HepG2 (cell line): ENCODE results near the gene KIF6. TPM values are rescaled to one million over a fixed set of nuclear protein-coding genes. Genes with fewer than 3 reads are reported as not detected.

ENCODE experiments used
- ATAC-seq: fragments of 200-7000 bp; cut with Tn5 transposase; 3 replicates; pipeline ENCODE4 v1.9.1; 2020; ENCODE audit warnings: mild to moderate bottlenecking, moderate library complexity
- BruUV-seq: library from RNA; stranded (reverse); fragments of 400-500 nt; replicated peaks from 2 replicates; lab custom pipeline; 2021; lab: Mats Ljungman, UMichigan
- CTCF ChIA-PET: fragments of 300-600 bp; formaldehyde crosslinking; extraction: SDS; loops from one replicate; lab custom pipeline; 2021; ENCODE audit warnings: low total read pairs, inconsistent platforms, low intra/inter-chr PET ratio; lab: Yijun Ruan, JAX
- POLR2A ChIA-PET: fragments of 350-600 bp; sonication (Branson Sonifier 250); formaldehyde crosslinking; loops from one replicate; lab custom pipeline; 2020; ENCODE audit warnings: antibody characterized with exemption, inconsistent platforms; lab: Yijun Ruan, JAX
- DNase-seq: peaks from one replicate; pipeline ENCODE4 v3.0.0-alpha.2; 2015; ENCODE audit warnings: low spot score
- FAIRE-seq: peaks from 3 replicates; lab custom pipeline; 2011; peaks lifted over from hg19 to GRCh38; lab: Jason Lieb, UNC
- H2AFZ ChIP-seq: one replicate; pipeline ENCODE4 v1.6.1; 2011; ENCODE audit warnings: low read length, inconsistent platforms
- H3K27ac ChIP-seq: fragments of 300-600 bp; 3 replicates; pipeline ENCODE4 v1.8.0; 2011; ENCODE audit warnings: mixed run types, mild to moderate bottlenecking, mixed read lengths, low read length, inconsistent platforms; ENCODE audit not compliant: insufficient read depth; ENCODE audit errors: extremely low read length
- H3K27me3 ChIP-seq, 2 experiments: fragments of 200-600 bp in 1 of 2; 2 replicates in 1 of 2; 3 replicates in 1 of 2; pipeline versions ENCODE4 v1.6.0 to v1.8.0; 2011; ENCODE audit warnings: low read length in 2 of 2, mild to moderate bottlenecking in 2 of 2, moderate library complexity in 2 of 2, inconsistent platforms in 1 of 2; ENCODE audit not compliant: insufficient read depth in 2 of 2, control insufficient read depth in 1 of 2
- H3K36me3 ChIP-seq, 2 experiments: fragments of 200-600 bp in 1 of 2; replicated peaks in 1 of 2; 2 replicates in 1 of 2; 3 replicates in 1 of 2; pipeline versions ENCODE4 v1.5.1 to v1.8.0; 2011; ENCODE audit warnings: low read length in 2 of 2, inconsistent platforms in 1 of 2; ENCODE audit not compliant: insufficient read depth in 2 of 2, control insufficient read depth in 1 of 2
- H3K4me1 ChIP-seq: 2 replicates; pipeline ENCODE4 v1.5.1; 2012; ENCODE audit warnings: low read length, inconsistent platforms; ENCODE audit not compliant: insufficient read depth
- H3K4me2 ChIP-seq: 2 replicates; pipeline ENCODE4 v1.6.0; 2011; ENCODE audit warnings: low read depth, low read length, inconsistent platforms
- H3K4me3 ChIP-seq, 3 experiments: fragments of 200-600 bp in 1 of 3; sonication (generic), shearing (Covaris generic) in 1 of 3; replicated peaks in 1 of 3; 2 replicates each; pipeline ENCODE4 v1.5.1; 2011 to 2016; ENCODE audit warnings: low read length in 3 of 3, inconsistent platforms in 2 of 3, low read depth in 2 of 3, mild to moderate bottlenecking in 2 of 3, control low read depth in 1 of 3, mixed read lengths in 1 of 3; ENCODE audit not compliant: insufficient read depth in 1 of 3
- H3K79me2 ChIP-seq: one replicate; pipeline ENCODE4 v1.6.1; 2011; ENCODE audit warnings: low read length, inconsistent platforms; ENCODE audit not compliant: insufficient read depth
- H3K9ac ChIP-seq: 2 replicates; pipeline ENCODE4 v1.6.0; 2011; ENCODE audit warnings: mild to moderate bottlenecking, low read depth, low read length, inconsistent platforms; ENCODE audit not compliant: insufficient read depth
- H3K9me3 ChIP-seq: 2 replicates; pipeline ENCODE4 v1.5.1; 2012; ENCODE audit warnings: mild to moderate bottlenecking, low read length
- H4K20me1 ChIP-seq: 2 replicates; pipeline ENCODE4 v1.6.0; 2011; ENCODE audit warnings: inconsistent platforms, mild to moderate bottlenecking, low read length, moderate library complexity; ENCODE audit not compliant: insufficient read depth
- AHDC1 ChIP-seq: sonication (generic); formaldehyde crosslinking; IDR thresholded peaks from 2 replicates; pipeline ENCODE4 v1.5.1; 2020; ENCODE audit warnings: mild to moderate bottlenecking, missing genetic modification reagents, borderline replicate concordance
- AHR ChIP-seq: IDR thresholded peaks from 2 replicates; pipeline ENCODE4 v1.6.1; 2018; ENCODE audit warnings: missing genetic modification reagents, missing compliant biosample characterization
- CHD4 ChIP-seq: fragments of 200-600 bp; sonication (generic); IDR thresholded peaks from 2 replicates; pipeline ENCODE4 v1.7.0; 2017; ENCODE audit warnings: mild to moderate bottlenecking, low read length, borderline replicate concordance
- GMEB2 ChIP-seq: IDR thresholded peaks from 2 replicates; pipeline ENCODE4 v1.6.1; 2016; ENCODE audit warnings: missing biosample characterization, missing genetic modification reagents, low read depth
- HOXA3 ChIP-seq: sonication (generic); formaldehyde crosslinking; IDR thresholded peaks from 2 replicates; pipeline ENCODE4 v1.5.0; 2020; ENCODE audit warnings: missing genetic modification reagents
- MAZ ChIP-seq, 2 experiments: sonication (generic) in 1 of 2; formaldehyde crosslinking in 1 of 2; IDR thresholded peaks; 2 replicates each; pipeline versions ENCODE4 v1.5.0 to v1.6.1; 2012 to 2020; ENCODE audit warnings: low read depth in 2 of 2, mild to moderate bottlenecking in 2 of 2, borderline replicate concordance in 1 of 2, improper control_type of control experiment in 1 of 2, low read length in 1 of 2, missing genetic modification reagents in 1 of 2, moderate library complexity in 1 of 2
- NFE2L1 ChIP-seq: sonication (generic); formaldehyde crosslinking; IDR thresholded peaks from 2 replicates; pipeline ENCODE4 v1.4.0; 2020; ENCODE audit warnings: missing genetic modification reagents, mild to moderate bottlenecking, borderline replicate concordance
- NPAS2 ChIP-seq: sonication (generic); formaldehyde crosslinking; IDR thresholded peaks from 2 replicates; pipeline ENCODE4 v1.8.0; 2022; ENCODE audit warnings: mild to moderate bottlenecking, missing genetic modification reagents, borderline replicate concordance
- PHF21A ChIP-seq: sonication (generic); formaldehyde crosslinking; IDR thresholded peaks from 2 replicates; pipeline ENCODE4 v1.5.0; 2020; ENCODE audit warnings: mild to moderate bottlenecking, missing genetic modification reagents
- ZBTB14 ChIP-seq: sonication (generic); formaldehyde crosslinking; IDR thresholded peaks from 2 replicates; pipeline ENCODE4 v1.4.0; 2020; ENCODE audit warnings: missing genetic modification reagents
- ZBTB2 ChIP-seq: sonication (generic); formaldehyde crosslinking; IDR thresholded peaks from 2 replicates; pipeline ENCODE4 v1.8.0; 2022; ENCODE audit warnings: low read depth, missing genetic modification reagents
- ZFP37 ChIP-seq: sonication (generic); formaldehyde crosslinking; IDR thresholded peaks from 2 replicates; pipeline ENCODE4 v1.4.0; 2020; ENCODE audit warnings: missing genetic modification reagents, borderline replicate concordance
- ZNF260 ChIP-seq: sonication (generic); formaldehyde crosslinking; IDR thresholded peaks from 2 replicates; pipeline ENCODE4 v1.4.0; 2020; ENCODE audit warnings: missing genetic modification reagents, low read depth, mild to moderate bottlenecking, borderline replicate concordance
- ZNF746 ChIP-seq: sonication (generic); formaldehyde crosslinking; IDR thresholded peaks from 2 replicates; pipeline ENCODE4 v1.8.0; 2022; ENCODE audit warnings: mild to moderate bottlenecking, missing genetic modification reagents
- ZSCAN9 ChIP-seq: IDR thresholded peaks from 2 replicates; pipeline ENCODE4 v1.6.1; 2016; ENCODE audit warnings: borderline replicate concordance
- WGBS: methylation state at CpG from one replicate; pipeline ENCODE4 v1.1.6; 2017; ENCODE audit warnings: low lambda C conversion rate; 5-methylcytosine and 5-hydroxymethylcytosine counted together
- in situ Hi-C: cut with HindIII; loops from 2 replicates; pipeline ENCODE4 v1.10.0; 2017; ENCODE audit warnings: low pct_unique_long_range_greater_than_20kb; ENCODE audit not compliant: extremely low pct_ligation_motif_present
- intact Hi-C: fragments of 100-400 bp; cut with micrococcal nuclease; formaldehyde crosslinking; loops from one replicate; pipeline ENCODE4 v1.10.0; 2022; ENCODE audit not compliant: unreplicated experiment
- polyA plus RNA-seq, 8 experiments: library from polyadenylated mRNA; depleted of rRNA in 3 of 8; stranded (reverse) in 7 of 8; unstranded in 1 of 8; fragments of >200 nt; fragmentation: Illumina TruSeq in 4 of 8; extraction: Trizol in 4 of 8; gene quantifications; 2 replicates each; pipeline versions ENCODE4 v1.2.1 to v1.2.3, GENCODE V29; 2011 to 2016; ENCODE audit warnings: low read depth in 4 of 8, missing spikeins in 1 of 8, mixed read lengths in 1 of 8; ENCODE audit not compliant: insufficient read depth in 1 of 8
- total RNA-seq, 5 experiments: library from RNA; depleted of rRNA; stranded (reverse); fragments of >200 nt; fragmentation: Illumina TruSeq; extraction: Trizol; gene quantifications; 2 replicates each; pipeline ENCODE4 v1.2.3, GENCODE V29; 2016; ENCODE audit warnings: low read depth in 1 of 5

Gene KIF6
- total and polyA plus RNA-seq, 2 of the 13 experiments (the other 11 are each of a cell fraction or from before 2014, with no cell fraction given), result 0.04 to 0.27 TPM

GRCh38 chr6:39440039-39440426 lies 285.2 kb downstream of the KIF6 start:
- Histone ChIP-seq H4K20me1 (no peaks in the 10 kb centered on the region), H3K27me3 (no peaks in the 10 kb centered on the region), H2AFZ (no peak overlapping the region), H3K9ac (no peak overlapping the region), H3K27ac (no peak overlapping the region), H3K4me3 (no peak overlapping the region), H3K4me1 (no peaks in the 10 kb centered on the region), H3K36me3 (no peaks in the 10 kb centered on the region), H3K9me3 (peaks cover 14% of the 10 kb centered on the region), H3K4me2 (no peak overlapping the region), H3K79me2 (no peaks in the 10 kb centered on the region)
- BruUV-seq, result no TSS peak
- intact Hi-C loops (no loop called here), in situ Hi-C loops (no loop called here)
- POLR2A ChIA-PET, result no interaction called here
- CTCF ChIA-PET, result no interaction called here
- ATAC-seq, result no peak
- no peak for DNase-seq
- WGBS, result 49% methylated on average over 7 of the region's 7 CpGs
- no peak for FAIRE-seq
- TF ChIP-seq ZBTB14 (CRISPR knock-in tag), result no peak
- no peak for TF ChIP-seq PHF21A (CRISPR knock-in tag)
- no peak for TF ChIP-seq GMEB2
- TF ChIP-seq ZBTB2 (CRISPR knock-in tag), result no peak
- TF ChIP-seq ZNF746, result no peak
- no peak for TF ChIP-seq HOXA3 (CRISPR knock-in tag)
- no peak for TF ChIP-seq AHDC1
- TF ChIP-seq ZNF260 (CRISPR knock-in tag), result no peak
- no peak for TF ChIP-seq NFE2L1 (CRISPR knock-in tag)
- TF ChIP-seq AHR (CRISPR knock-in tag), result no peak
- TF ChIP-seq NPAS2 (CRISPR knock-in tag), result no peak
- TF ChIP-seq CHD4, result no peak
- no peak for TF ChIP-seq MAZ (IDR thresholded peaks at IDR 0.05; ENCODE audit: borderline replicate concordance, low read depth, low read length)
- TF ChIP-seq MAZ (CRISPR knock-in tag; IDR thresholded peaks at IDR 0.05; ENCODE audit: low read depth), result no peak
- no peak for TF ChIP-seq ZFP37
- TF ChIP-seq ZSCAN9 (CRISPR knock-in tag), result no peak
